H7 (cell line): ENCODE results near the gene NECTIN1. TPM values are rescaled to one million over a fixed set of nuclear protein-coding genes. Genes with fewer than 3 reads are reported as not detected.

Experiments
- DNase-seq: peaks from one replicate; pipeline ENCODE4 v3.0.0; 2012
- H3K27me3 ChIP-seq: 2 replicates; pipeline ENCODE4 v1.6.0; 2011; ENCODE audit warnings: mild to moderate bottlenecking, low read length; ENCODE audit not compliant: control insufficient read depth, insufficient read depth
- H3K36me3 ChIP-seq: replicated peaks from 2 replicates; pipeline ENCODE4 v1.5.1; 2011; ENCODE audit warnings: low read length; ENCODE audit not compliant: control insufficient read depth, insufficient read depth
- H3K4me3 ChIP-seq: 2 replicates; pipeline ENCODE4 v1.5.1; 2011; ENCODE audit warnings: low read depth, mild to moderate bottlenecking, control low read depth, low read length, moderate library complexity; ENCODE audit not compliant: insufficient read depth
- total RNA-seq: library from RNA; depleted of rRNA; stranded (reverse); fragments of >200 nt; shearing (Covaris generic); gene quantifications from 2 replicates; pipeline ENCODE4 v1.2.3, GENCODE V29; 2014

The NECTIN1 gene
- total RNA-seq, 1 experiment from 2014 or later = 20.9 TPM

GRCh38 chr11:119619665-119620064 lies 109.3 kb downstream of the NECTIN1 start:
- peak; percentile 28 for DNase-seq
- Histone ChIP-seq H3K4me3 (no peak overlapping the region), H3K36me3 (no peaks in the 10 kb centered on the region)

GRCh38 chr11:119618208-119618909 lies 110.6 kb downstream of the NECTIN1 start:
- Histone ChIP-seq H3K27me3 (no peaks in the 10 kb centered on the region; the same call in 1 of the 2 replicates), H3K36me3 (no peaks in the 10 kb centered on the region), H3K4me3 (no peak overlapping the region)
- DNase-seq = peak; percentile 63

More at GRCh38 chr11:119619665-119620064, 109.3 kb downstream of the NECTIN1 start:
- no peaks in the 10 kb centered on the region for H3K27me3 ChIP-seq

GRCh38 chr11:119617340-119617713 lies 111.7 kb downstream of the NECTIN1 start:
- no peaks in the 10 kb centered on the region for H3K36me3 ChIP-seq
- H3K27me3 ChIP-seq = no peaks in the 10 kb centered on the region; the same call in 1 of the 2 replicates
- peak; percentile 43 for DNase-seq
- no peak overlapping the region for H3K4me3 ChIP-seq

GRCh38 chr11:119616586-119617339 lies 112.2 kb downstream of the NECTIN1 start:
- peak; percentile 33 for DNase-seq
- Histone ChIP-seq H3K4me3 (no peak overlapping the region), H3K36me3 (no peaks in the 10 kb centered on the region), H3K27me3 (no peaks in the 10 kb centered on the region; the same call in 1 of the 2 replicates)

- no peak for DNase-seq
- Histone ChIP-seq H3K27me3 (no peaks in the 10 kb centered on the region; the same call in 1 of the 2 replicates), H3K36me3 (no peaks in the 10 kb centered on the region), H3K4me3 (no peak overlapping the region)
Observed at GRCh38 chr11:119615882-119616196, 113.2 kb downstream of the NECTIN1 start.

- DNase-seq = no peak
- Histone ChIP-seq H3K36me3 (no peaks in the 10 kb centered on the region), H3K4me3 (no peak overlapping the region), H3K27me3 (no peaks in the 10 kb centered on the region; the same call in 1 of the 2 replicates)
Observed at GRCh38 chr11:119615003-119615881, 113.8 kb downstream of the NECTIN1 start.

GRCh38 chr11:119614222-119615002 lies 114.6 kb downstream of the NECTIN1 start:
- peak; percentile 50 for DNase-seq
- Histone ChIP-seq H3K27me3 (no peaks in the 10 kb centered on the region; the same call in 1 of the 2 replicates), H3K4me3 (no peak overlapping the region), H3K36me3 (no peaks in the 10 kb centered on the region)

- no peak overlapping the region for H3K4me3 ChIP-seq
- DNase-seq = no peak
- no peaks in the 10 kb centered on the region for H3K36me3 ChIP-seq
- H3K27me3 ChIP-seq = peaks cover 2% of the 10 kb centered on the region
Observed at GRCh38 chr11:119612814-119613213, 116.2 kb downstream of the NECTIN1 start.

GRCh38 chr11:119610836-119611426 lies 118.1 kb downstream of the NECTIN1 start:
- no peaks in the 10 kb centered on the region for H3K36me3 ChIP-seq
- DNase-seq = no peak
- peaks cover 8% of the 10 kb centered on the region for H3K27me3 ChIP-seq
- no peak overlapping the region for H3K4me3 ChIP-seq

GRCh38 chr11:119608781-119609180 lies 120.2 kb downstream of the NECTIN1 start:
- H3K27me3 ChIP-seq = peaks cover 8% of the 10 kb centered on the region

GRCh38 chr11:119608201-119608600 lies 120.8 kb downstream of the NECTIN1 start:
- H3K36me3 ChIP-seq = no peaks in the 10 kb centered on the region
- no peak overlapping the region for H3K4me3 ChIP-seq
- H3K27me3 ChIP-seq = peaks cover 8% of the 10 kb centered on the region
- DNase-seq = no peak

More at GRCh38 chr11:119608781-119609180, 120.2 kb downstream of the NECTIN1 start:
- Histone ChIP-seq H3K36me3 (no peaks in the 10 kb centered on the region), H3K4me3 (no peak overlapping the region)
- no peak for DNase-seq

GRCh38 chr11:119607726-119608125 lies 121.3 kb downstream of the NECTIN1 start:
- Histone ChIP-seq H3K4me3 (no peak overlapping the region), H3K36me3 (no peaks in the 10 kb centered on the region), H3K27me3 (peaks cover 8% of the 10 kb centered on the region)
- peak; percentile 41 for DNase-seq

GRCh38 chr11:119605137-119605665 lies 123.8 kb downstream of the NECTIN1 start:
- no peak for DNase-seq
- peaks cover 8% of the 10 kb centered on the region for H3K27me3 ChIP-seq
- no peak overlapping the region for H3K4me3 ChIP-seq
- H3K36me3 ChIP-seq = no peaks in the 10 kb centered on the region
